NCI-H2107 treated with DMSO at 0.1 percent for 48 hours (cell line): ENCODE results near the gene CHGA.

Source experiments
- DNase-seq: peaks from one replicate; lab custom pipeline; 2025; ENCODE audit not compliant: unreplicated experiment; lab: John Stamatoyannopoulos, UW

CHGA gene

GRCh38 chr14:92929689-92930608 lies 7.0 kb downstream of the CHGA start:
- DNase-seq, result no peak

DNA sequence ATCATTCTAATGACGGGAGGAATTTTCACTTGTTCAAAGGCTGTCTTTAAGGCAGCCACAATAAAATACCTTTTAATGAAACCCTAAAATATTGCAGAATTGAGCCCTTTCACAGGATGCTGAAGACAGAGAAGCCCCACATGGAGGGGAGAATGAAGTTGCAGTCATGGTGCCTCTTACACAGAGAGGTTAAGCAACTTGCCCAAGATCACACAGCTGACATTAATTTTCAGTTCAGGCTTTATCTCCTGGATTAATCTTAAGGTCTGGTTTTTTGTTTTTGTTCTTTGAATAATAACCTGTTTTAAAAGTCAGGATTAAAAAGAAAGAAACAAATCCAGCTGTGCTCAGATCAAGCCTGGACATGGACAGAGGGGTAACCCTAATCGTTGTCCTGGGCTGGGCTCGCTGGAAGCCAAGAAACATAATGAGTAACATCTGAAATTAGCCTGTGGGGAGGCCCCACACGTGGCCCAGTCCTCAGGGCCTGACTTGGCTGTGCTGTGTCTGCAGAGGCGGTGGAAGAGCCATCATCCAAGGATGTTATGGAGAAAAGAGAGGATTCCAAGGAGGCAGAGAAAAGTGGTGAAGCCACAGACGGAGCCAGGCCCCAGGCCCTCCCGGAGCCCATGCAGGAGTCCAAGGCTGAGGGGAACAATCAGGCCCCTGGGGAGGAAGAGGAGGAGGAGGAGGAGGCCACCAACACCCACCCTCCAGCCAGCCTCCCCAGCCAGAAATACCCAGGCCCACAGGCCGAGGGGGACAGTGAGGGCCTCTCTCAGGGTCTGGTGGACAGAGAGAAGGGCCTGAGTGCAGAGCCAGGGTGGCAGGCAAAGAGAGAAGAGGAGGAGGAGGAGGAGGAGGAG lies 8.0 kb downstream of the CHGA start:
- no peak for DNase-seq

GRCh38 chr14:92931681-92932447 lies 8.9 kb downstream of the CHGA start:
- no peak for DNase-seq

GRCh38 chr14:92932448-92933395 lies 9.8 kb downstream of the CHGA start:
- no peak for DNase-seq

- no peak for DNase-seq
Observed at GRCh38 chr14:92933481-92933880, 10.5 kb downstream of the CHGA start.

GRCh38 chr14:92934196-92935085 lies 11.5 kb downstream of the CHGA start:
- no peak for DNase-seq

- DNase-seq, result no peak
Observed at GRCh38 chr14:92935446-92935845, 12.5 kb downstream of the CHGA start.

DNA sequence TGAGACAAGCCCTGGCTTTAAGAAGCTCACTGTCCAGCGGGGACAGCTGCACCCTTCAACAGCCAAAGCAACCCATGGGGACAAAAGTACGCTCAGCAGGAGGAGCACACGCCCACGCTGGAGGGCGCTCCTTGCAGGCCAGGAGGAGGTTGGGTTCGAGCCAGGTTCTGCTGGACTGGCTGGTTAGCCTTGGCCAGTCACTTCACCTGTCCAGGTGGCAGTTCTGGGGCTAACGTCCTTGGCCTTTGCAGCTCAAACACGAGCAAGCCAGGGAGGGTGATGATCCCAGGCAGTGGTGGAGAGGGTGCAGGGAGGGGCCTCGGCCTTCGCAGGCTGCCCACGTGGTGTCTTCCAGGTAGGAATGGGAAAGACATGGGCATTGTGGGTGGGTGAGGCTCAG lies 13.1 kb downstream of the CHGA start:
- DNase-seq, result no peak

- DNase-seq, result peak; percentile 48
Observed at GRCh38 chr14:92937051-92937937, 14.3 kb downstream of the CHGA start.

- peak; percentile 83 for DNase-seq
Observed at GRCh38 chr14:92938235-92938875, 15.4 kb downstream of the CHGA start.

DNA sequence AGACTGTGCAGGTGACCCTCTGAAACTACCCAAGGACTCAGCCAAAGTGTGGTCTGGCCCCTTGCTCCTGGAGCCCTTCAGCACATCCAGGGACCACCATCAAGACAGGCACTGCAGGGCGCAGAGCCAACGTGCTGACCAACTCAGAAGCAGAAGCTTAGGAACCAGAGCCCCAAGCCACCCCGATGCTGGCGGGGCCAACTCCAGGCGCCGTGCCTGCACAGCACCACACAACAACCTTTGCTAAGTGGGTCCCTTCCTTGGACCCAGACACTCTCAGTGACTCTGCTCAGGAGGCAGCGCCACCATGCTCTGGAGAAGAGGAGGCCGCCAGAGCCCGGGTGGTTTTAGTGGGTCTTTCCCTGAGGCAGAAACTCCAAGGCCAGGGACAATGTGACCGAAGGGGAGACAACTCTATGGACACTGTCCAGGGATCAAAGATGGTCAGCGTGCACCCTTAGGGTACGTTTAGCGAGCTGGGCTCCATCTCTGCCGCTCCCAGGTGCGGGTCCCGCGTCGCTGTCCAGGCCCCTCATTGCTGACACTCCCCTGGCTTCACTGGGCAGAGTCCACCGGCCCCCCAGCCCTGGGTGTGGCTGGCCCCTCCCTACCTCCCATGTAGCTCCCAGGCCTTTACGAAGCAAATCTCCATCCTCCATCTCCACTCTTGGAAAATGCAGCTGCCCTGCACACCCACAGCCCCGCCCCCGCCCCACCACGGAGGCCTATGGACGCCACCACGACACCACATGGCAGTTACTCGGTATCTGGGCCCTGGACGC lies 16.1 kb downstream of the CHGA start:
- no peak for DNase-seq

DNA sequence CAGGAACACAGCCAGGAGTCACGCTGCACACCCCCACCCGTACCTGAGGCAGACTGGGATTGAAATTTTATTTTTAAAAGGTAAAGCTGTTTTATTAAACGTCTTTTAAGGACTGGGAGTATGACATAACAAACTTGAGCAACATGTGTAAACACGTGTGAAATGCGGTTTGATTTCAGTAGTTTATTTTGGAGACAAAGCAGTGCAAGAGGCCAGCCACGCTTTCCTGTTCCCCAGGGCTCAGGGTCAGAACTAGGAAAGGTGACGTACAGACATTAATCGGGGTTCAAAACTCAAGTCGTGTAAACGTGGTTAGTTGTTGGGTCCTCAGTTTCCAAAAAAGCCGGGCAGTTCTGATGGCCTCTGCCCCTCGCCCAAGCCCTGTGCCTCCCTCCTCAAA lies 16.7 kb downstream of the CHGA start:
- DNase-seq, result no peak

GRCh38 chr14:92940543-92940942 lies 17.6 kb downstream of the CHGA start:
- DNase-seq, result no peak

DNA sequence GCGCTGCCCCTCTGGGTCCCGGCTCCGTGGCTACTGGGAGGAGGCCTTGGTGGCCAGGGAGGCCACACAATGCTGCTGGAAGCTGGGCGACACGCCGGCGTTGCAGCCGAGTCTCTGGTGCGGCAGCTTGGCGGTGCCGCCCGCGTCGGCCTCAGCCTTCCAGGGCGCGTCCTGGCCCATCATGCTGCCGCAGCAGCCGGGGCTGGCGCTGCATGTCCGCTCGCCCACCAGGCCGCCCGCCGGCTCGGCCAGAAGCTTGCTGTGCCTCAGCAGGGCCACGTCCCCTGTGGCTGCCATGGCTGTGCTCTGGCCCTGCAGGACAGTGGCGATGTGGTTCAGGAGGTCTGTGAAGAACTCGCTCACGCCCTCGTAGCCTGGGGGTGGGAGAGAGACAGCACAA lies 18.6 kb downstream of the CHGA start:
- no peak for DNase-seq

DNA sequence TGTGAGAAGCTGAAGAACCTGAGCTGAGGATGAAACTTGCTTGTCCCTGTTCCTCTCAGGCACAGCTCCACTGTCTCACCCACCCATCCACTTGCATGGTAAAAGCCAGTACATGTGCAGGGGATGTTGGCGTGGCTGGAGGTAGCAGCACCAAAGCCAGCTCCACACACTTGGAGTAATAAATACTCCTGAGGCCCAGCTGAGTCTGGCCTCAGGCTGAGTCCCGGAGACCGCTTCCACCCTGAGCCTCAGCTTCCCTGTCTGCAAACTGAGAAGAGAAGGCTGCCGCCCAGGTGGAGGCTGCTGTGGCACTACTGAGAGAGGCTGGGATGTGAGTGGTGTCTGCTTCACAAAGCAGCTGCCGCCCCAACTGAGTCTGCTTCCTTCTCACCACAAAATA lies 19.2 kb downstream of the CHGA start:
- no peak for DNase-seq

- no peak for DNase-seq
Observed at GRCh38 chr14:92942576-92942975, 19.6 kb downstream of the CHGA start.
